SK-N-MC (cell line): Measurements from ENCODE around the gene BUD13.
"Not testable (repeated sequence)": the region's sequence is repeated elsewhere in the genome, so short reads cannot be mapped to it uniquely, and the experiment has no call there.

Experiments
- EZH2 ChIP-seq: fragments of 200-600 bp; sonication (generic); IDR thresholded peaks from one replicate; pipeline ENCODE4 v1.6.1; 2017; ENCODE audit warnings: antibody characterized with exemption
- POLR2AphosphoS5 ChIP-seq: IDR thresholded peaks from 2 replicates; pipeline ENCODE4 v1.6.1; 2012; ENCODE audit warnings: mild to moderate bottlenecking, low read depth, low read length, borderline replicate concordance

DNA sequence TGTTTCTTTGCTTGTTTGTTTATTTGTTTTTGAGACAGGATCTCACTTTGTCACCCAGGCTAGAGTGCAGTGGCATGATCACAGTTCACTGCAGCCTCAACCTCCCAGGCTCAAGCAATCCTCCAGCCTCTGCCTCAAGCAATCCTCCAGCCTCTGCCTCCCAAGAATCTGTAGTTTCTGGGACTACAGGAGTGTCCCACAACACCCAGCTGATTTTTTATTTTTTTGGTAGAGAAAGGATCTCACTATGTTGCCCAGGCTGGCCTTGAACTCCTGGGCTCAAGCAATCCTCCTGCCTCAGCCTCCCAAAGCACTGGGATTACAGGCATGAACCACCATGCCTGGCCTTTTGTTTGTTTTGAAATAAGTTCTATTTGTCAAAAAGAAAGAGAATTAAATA, 28.9 kb upstream of the BUD13 start:
- not testable (repeated sequence) for TF ChIP-seq EZH2, POLR2AphosphoS5
